8988T (cell line): ENCODE data around the gene INPP4B.

Source experiments
- DNase-seq: peaks from one replicate; pipeline ENCODE4 v3.0.0; 2011

Gene INPP4B

GRCh38 chr4:142272452-142272851 lies 573.6 kb downstream of the INPP4B start:
- DNase-seq: no peak

- no peak for DNase-seq
Observed at GRCh38 chr4:142271832-142272231, 574.3 kb downstream of the INPP4B start.

GRCh38 chr4:142267101-142267500 lies 579.0 kb downstream of the INPP4B start:
- DNase-seq: no peak

- DNase-seq: no peak
Observed at GRCh38 chr4:142265946-142266345, 580.2 kb downstream of the INPP4B start.

DNA sequence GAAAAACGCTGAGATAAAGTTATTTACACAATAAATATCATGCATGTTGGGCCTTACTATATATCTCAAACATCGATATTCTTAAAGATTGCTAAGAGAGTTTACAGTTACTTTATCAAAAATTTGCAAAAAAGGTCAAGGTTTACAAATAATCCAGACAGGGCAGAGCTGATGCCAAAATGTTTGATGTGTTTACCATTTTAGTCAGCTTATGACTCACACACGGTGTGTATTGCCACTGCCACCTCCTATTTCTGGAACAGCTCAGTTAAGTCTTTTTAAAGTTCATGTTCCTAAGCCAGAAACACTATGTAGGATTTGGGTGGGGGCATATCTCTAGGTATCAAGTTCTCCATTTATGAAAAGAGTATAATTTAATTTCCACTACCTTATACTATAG lies 580.6 kb downstream of the INPP4B start:
- DNase-seq: no peak

- DNase-seq: no peak
Observed at GRCh38 chr4:142264961-142265360, 581.1 kb downstream of the INPP4B start.

- no peak for DNase-seq
Observed at GRCh38 chr4:142262956-142263355, 583.1 kb downstream of the INPP4B start.

- DNase-seq: no peak
Observed at GRCh38 chr4:142248946-142249345, 597.2 kb downstream of the INPP4B start.

DNA sequence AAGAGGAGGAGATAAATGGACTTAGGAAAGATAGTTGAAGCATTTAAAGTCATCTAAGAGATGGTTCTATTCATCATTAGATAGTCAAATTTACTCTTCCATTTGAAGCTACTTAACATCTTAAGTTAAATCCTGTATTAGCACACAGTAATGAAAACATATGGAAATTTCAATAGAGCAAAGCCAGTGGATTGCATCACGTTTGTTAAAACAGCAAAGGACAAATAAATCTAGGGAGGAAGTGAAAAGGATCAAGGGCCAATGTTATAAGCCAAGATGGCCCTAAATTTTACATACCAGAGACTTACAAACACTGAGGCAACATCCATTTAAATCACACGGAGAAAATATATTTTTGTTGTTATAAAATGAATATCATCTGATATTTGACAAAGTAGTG lies 602.8 kb downstream of the INPP4B start:
- no peak for DNase-seq

- DNase-seq: no peak
Observed at GRCh38 chr4:142242156-142242555, 603.9 kb downstream of the INPP4B start.

- no peak for DNase-seq
Observed at GRCh38 chr4:142238589-142238988, 607.5 kb downstream of the INPP4B start.

DNA sequence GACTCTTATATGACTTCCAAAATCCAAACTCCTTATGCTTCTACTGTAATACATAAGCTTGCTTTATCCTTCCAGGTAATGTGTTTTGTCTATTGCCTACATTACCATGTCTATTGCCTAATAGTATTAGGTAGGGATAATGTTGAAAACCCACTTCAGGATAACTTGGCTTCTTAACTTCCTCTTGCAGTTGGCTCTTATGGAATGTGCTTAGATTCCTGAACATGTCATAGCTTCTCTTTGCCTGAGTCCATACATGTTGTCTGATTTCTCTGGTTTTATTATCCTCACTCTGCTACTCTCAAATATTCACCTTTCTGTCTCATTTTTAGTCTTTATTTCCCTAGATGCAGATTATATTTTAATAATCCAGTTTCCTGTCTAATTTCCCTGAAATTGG lies 609.8 kb downstream of the INPP4B start:
- DNase-seq: no peak

DNA sequence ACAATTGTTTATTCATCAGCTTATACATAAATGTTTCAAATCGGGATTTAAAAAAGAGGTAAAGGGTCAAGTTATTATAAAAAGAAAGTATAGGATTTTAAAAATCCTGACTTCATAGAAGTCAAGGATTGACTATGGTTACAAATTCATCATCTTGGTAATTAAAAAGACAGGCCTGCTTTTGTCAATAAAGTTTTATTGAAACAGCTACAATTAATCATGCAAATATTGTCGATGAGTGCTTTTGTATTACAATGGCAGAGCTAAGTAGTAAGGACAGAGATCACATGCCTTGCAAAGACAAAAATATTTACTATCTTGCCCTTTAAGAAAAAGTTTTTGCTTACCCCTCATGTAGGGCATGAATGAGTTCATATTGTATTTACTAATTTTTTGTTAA lies 614.3 kb downstream of the INPP4B start:
- no peak for DNase-seq

GRCh38 chr4:142230991-142231390 lies 615.1 kb downstream of the INPP4B start:
- no peak for DNase-seq

GRCh38 chr4:142226014-142226413 lies 620.1 kb downstream of the INPP4B start:
- no peak for DNase-seq

DNA sequence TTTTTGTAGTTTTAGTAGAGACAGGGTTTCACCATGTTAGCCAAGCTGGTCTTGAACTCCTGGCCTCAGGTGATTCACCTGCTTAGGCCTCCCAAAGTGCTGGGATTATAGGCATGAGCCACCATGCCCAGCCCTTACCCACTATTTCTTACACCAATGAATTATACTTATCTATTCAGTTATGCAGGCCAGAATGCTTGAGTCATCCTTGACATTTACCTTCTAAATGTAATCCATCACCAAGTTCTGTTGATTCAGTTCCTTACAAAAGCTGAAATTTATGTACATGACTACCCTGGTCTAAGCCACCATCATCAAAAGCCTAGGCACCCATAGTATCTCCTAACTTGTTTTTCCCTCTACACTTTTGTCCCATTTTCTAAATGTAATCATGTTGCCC lies 624.0 kb downstream of the INPP4B start:
- no peak for DNase-seq

DNA sequence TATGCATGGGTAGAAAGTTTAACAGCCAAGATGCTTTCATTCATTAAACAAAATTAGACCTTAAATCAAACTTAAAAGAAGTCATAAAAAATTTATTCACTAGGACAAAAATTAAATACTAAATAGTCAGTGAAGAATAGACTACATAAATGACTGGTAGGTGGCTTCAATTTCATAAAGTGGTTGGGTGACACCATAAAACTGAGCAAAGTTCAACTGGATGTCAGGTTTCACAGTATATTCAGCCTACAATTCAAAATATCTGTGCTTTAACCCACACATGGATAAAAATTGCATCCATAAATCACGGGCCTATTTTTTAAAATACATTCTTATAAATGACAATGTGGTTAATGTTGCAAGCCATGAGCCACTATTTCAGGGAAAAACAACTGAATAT lies 627.4 kb downstream of the INPP4B start:
- no peak for DNase-seq

- no peak for DNase-seq
Observed at GRCh38 chr4:142211444-142211843, 634.7 kb downstream of the INPP4B start.

GRCh38 chr4:142203505-142203904 lies 642.6 kb downstream of the INPP4B start:
- no peak for DNase-seq

DNA sequence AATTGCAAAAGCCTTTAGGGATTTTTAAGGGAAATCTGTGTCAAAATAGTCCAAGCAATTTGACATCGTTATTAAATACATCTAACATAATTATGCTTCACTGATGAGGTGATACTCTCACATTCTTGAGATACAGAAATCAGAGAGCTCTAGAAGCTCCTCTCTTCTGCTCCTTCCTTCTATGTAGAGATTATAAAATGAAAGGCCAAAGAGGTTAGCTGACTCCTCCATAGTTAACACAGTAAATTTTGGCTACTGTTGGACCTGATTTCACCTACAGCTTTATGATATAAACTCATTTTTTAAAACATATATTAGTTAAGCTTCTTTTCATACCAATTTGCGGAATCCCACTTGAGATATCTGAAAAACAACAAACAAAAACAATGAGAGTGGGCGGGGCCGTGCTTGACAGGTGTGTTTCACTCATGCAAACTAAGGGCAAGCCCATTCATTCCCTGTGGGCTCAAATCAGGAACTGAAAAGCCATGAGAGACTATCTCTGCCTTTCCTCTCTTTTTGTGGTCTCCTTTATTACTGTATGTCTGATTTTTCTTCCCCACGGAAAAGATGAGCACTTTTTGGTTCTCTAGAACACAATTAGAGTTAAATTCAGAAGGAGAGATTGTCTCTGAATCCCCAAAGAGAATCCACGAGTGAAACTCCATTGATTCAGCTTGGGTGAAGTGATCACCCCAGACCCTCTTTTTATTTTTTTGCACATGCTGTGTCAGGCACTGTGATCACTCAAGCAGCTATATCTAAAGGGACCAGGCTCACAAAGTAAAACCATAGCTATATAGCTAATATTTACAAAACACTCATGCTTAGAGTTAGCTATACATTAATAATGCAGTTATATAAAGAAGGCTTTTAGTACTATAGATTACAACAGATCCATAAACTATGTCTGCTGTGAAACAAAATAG lies 643.4 kb downstream of the INPP4B start:
- DNase-seq: no peak

DNA sequence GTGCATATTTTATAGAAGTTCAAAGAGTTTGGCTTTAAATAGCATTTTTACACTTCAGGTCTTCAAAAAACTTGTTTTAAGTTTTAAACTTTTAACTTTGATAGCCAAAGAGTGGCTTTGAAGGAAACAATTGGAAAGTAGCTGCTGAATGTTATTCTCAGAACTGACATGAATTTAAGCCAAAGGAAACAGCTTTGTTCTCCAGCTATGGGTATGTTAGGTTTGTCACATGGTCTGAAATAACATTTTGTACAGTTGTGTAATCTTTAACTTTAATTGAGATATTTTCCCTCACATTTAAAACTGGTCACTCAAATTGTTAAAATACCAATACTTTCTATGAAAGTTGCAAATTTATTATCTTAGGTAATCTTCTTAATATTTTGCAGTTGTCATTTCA lies 645.1 kb downstream of the INPP4B start:
- DNase-seq: no peak

GRCh38 chr4:142194905-142195304 lies 651.2 kb downstream of the INPP4B start:
- DNase-seq: no peak

DNA sequence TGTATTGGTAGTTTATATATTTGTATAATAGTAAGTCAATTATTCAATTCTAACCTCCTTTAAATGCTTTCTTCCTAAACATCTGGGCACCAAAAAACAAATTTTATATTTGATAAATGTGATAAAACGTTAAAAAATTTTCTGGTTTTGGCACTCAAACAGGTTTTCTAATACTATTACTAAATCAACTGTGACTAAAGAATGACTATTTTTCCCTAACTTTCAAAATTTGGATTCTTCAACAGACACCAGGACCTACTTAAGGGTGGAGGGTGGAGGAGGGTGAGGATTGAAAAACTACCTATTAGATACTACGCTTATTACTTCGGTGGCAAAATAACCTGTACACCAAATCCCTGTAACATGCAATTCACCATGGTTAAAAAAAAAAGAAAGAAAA lies 654.2 kb downstream of the INPP4B start:
- no peak for DNase-seq

GRCh38 chr4:142181021-142181420 lies 665.1 kb downstream of the INPP4B start:
- DNase-seq: no peak

- DNase-seq: no peak
Observed at GRCh38 chr4:142169216-142169615, 676.9 kb downstream of the INPP4B start.
